Hepatocyte (in vitro differentiated cells): ENCODE measurements around the gene SH3RF1.

Experiments used
- EZH2 ChIP-seq: fragments of 200-600 bp; sonication (generic); IDR thresholded peaks from 2 replicates; pipeline ENCODE4 v1.6.1; 2016; ENCODE audit warnings: antibody characterized with exemption, mild to moderate bottlenecking, borderline replicate concordance
- EZH2phosphoT487 ChIP-seq: fragments of 200-600 bp; sonication (generic); IDR thresholded peaks from one replicate; pipeline ENCODE4 v1.6.1; 2018; ENCODE audit warnings: antibody characterized with exemption, mild to moderate bottlenecking, low read depth, moderate library complexity; ENCODE audit not compliant: unreplicated experiment, severe bottlenecking
- TF ChIP-seq, protein P1 (sequence below): fragments of 200-600 bp; sonication (generic); IDR thresholded peaks from 2 replicates; pipeline ENCODE4 v1.5.1; 2016; ENCODE audit warnings: antibody characterized with exemption, mild to moderate bottlenecking; ENCODE audit not compliant: poor library complexity

DNA sequence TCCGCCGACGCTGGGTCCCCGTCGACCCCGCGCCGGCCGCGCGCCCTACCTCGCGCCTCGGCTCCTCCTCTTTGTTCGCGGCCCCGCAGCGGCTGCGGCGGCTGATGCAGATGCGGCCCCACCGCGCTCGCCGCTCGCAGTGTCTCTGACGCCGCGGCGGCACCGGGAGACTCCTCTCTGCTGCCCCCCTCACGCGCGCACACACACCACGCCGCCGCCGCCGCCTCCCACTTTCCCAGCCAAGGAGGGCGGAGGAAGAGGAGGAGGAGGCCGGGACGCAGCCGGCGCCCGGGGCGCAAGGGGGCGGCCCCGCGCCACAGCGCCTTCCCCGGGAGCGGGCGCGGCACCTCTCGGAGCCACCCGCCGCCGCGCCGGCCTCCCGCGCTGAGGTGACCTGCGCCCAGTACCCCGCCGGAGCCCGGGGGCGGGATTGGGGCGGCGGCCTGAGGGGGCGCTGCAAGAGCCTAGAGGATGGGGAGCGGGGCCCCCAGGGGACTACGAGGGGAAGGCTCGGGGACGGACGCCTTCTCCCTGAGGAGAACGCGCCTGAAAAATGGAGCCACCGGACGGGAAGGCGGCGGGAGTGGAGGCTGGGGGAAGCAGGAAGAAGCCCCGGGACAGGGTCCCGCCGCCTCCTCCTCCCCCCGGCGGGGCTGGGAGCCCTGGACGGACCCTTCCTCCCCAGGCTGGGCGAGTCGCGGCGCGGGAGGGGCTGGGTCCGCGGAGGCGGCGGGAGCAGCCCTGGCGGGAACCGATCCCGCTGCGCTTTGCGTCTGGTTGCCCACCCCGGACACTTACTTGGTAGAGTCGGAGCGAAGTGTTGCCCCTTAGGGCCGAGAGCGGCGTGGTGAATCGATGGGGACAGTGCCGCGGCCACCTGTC is at the start of gene SH3RF1:
- TF ChIP-seq EZH2 (no peak), EZH2phosphoT487 (no peak)
- TF ChIP-seq, protein P1, sequence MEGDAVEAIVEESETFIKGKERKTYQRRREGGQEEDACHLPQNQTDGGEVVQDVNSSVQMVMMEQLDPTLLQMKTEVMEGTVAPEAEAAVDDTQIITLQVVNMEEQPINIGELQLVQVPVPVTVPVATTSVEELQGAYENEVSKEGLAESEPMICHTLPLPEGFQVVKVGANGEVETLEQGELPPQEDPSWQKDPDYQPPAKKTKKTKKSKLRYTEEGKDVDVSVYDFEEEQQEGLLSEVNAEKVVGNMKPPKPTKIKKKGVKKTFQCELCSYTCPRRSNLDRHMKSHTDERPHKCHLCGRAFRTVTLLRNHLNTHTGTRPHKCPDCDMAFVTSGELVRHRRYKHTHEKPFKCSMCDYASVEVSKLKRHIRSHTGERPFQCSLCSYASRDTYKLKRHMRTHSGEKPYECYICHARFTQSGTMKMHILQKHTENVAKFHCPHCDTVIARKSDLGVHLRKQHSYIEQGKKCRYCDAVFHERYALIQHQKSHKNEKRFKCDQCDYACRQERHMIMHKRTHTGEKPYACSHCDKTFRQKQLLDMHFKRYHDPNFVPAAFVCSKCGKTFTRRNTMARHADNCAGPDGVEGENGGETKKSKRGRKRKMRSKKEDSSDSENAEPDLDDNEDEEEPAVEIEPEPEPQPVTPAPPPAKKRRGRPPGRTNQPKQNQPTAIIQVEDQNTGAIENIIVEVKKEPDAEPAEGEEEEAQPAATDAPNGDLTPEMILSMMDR, result peak; percentile 33
